ENCODE results near the gene CDR2L.
"Not testable (repeated sequence)": the region's sequence is repeated elsewhere in the genome, so short reads cannot be mapped to it uniquely, and the experiment has no call there.

The CDR2L gene

DNA sequence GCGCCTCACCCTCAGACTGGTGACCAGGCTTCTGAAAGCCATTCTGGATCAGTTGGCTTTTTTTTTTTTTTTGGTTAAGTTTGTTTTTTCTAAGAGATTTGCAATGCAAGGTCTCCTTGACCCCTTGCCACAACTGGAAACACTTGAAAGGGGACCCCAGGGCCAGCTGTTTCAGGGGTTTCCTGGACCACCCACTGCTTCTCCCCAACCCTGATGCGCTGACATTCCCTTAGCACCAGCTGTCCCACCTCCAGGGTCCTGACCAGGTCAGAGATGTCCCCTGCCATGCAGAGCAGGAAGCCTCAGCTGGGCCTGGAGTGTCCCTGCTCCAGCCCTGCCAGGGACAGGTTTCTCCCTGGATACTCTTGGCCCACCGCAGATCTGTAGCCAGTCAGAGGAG, 16.9 kb downstream of the CDR2L start:
- TF ChIP-seq, protein P1, sequence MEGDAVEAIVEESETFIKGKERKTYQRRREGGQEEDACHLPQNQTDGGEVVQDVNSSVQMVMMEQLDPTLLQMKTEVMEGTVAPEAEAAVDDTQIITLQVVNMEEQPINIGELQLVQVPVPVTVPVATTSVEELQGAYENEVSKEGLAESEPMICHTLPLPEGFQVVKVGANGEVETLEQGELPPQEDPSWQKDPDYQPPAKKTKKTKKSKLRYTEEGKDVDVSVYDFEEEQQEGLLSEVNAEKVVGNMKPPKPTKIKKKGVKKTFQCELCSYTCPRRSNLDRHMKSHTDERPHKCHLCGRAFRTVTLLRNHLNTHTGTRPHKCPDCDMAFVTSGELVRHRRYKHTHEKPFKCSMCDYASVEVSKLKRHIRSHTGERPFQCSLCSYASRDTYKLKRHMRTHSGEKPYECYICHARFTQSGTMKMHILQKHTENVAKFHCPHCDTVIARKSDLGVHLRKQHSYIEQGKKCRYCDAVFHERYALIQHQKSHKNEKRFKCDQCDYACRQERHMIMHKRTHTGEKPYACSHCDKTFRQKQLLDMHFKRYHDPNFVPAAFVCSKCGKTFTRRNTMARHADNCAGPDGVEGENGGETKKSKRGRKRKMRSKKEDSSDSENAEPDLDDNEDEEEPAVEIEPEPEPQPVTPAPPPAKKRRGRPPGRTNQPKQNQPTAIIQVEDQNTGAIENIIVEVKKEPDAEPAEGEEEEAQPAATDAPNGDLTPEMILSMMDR (IDR thresholded peaks at IDR 0.05; ENCODE audit: control insufficient read depth, extremely low read depth, insufficient read depth), result no peak
- H3K4me3 ChIP-seq (ENCODE audit: low read depth, low read length), result no peak overlapping the region
- DNase-seq (ENCODE audit: low read depth), result no peak

DNA sequence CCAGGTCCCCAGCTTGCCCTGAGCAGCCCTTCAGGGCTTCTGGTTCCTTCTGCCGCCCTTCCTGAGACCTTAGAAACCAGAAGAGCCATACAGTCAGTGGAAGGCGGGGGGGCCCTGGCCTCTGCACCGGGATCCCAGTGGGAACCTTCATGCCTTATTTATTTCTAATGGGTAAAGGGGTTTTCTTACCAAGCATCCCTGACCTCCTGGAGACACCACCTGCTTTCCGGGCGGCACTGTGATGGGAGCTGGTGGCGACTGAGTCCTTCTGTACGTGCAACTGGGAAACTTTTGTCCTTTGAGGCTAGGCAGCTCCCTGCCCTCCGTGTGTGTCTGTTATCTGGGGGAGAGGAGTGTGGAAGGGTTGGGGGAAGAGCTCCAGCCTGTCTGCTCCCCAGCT, 17.9 kb downstream of the CDR2L start:
- TF ChIP-seq, protein P1 (IDR thresholded peaks at IDR 0.05; ENCODE audit: control insufficient read depth, extremely low read depth, insufficient read depth), result no peak
- no peak overlapping the region for H3K4me3 ChIP-seq (ENCODE audit: low read depth, low read length)
- DNase-seq (ENCODE audit: low read depth), result no peak

DNA sequence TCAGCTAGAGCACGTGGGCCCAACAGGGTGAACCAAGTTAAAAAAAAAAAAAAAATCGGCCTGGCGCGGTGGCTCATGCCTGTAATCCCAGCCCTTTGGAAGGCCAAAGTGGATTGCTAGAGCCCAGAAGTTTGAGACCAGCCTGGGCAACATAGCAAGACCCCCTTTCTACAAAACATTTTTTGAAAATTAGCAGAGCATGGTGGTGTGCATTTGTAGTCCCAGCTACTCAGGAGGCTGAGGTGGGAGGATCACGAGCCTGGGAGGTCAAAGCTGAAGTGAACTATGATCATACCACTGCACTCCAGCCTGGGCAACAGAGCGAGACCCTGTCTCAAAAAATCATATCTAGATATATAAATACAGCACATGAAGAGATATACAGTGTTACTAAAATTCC, 18.7 kb downstream of the CDR2L start:
- not testable (repeated sequence) for DNase-seq (ENCODE audit: low read depth); H3K4me3 ChIP-seq (ENCODE audit: low read depth, low read length)

DNA sequence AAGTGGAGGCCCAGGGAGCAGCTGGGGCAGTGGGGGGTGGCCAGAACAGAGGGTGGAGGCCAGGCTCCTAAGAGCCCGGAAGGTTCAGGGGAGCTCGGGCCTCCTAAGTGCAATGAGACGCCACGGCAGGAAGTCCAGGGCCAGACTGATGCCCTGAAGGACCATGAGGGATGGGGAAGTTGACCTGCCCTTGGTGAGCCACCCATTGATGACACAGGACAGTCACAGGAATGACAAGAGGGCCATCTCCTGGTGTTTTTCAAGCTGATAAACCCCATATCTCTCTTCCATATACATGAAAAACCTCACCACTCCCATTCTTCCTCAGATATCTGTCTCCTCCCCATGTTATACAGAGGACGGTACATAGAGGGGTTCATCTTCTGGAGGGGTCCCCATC, 19.2 kb downstream of the CDR2L start:
- DNase-seq (ENCODE audit: low read depth), result no peak
- TF ChIP-seq, protein P1 (IDR thresholded peaks at IDR 0.05; ENCODE audit: control insufficient read depth, extremely low read depth, insufficient read depth), result no peak
- no peak overlapping the region for H3K4me3 ChIP-seq (ENCODE audit: low read depth, low read length)

DNA sequence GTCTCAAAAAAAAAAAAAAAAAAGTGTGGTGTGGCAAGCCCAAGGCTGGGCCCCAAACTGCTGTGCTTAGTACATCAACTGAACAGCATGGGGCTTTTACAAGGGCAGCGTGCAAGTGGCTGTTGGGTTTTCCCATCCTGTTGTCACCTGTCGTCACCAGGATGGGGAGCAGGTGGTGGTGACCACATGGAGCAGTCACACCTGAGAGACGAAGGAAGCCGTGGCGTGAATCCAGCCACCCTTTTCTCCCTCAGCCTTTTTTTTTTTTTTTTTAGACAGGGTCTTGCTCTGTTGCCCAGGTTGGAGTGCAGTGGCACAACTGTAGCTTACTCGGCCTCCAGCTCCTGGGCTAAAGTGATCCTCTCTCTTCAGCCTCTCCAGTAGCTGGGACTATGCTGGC, 20.9 kb downstream of the CDR2L start:
- H3K4me3 ChIP-seq (ENCODE audit: low read depth, low read length), result no peak overlapping the region
- DNase-seq (ENCODE audit: low read depth), result no peak
- TF ChIP-seq, protein P1 (IDR thresholded peaks at IDR 0.05; ENCODE audit: control insufficient read depth, extremely low read depth, insufficient read depth), result no peak

DNA sequence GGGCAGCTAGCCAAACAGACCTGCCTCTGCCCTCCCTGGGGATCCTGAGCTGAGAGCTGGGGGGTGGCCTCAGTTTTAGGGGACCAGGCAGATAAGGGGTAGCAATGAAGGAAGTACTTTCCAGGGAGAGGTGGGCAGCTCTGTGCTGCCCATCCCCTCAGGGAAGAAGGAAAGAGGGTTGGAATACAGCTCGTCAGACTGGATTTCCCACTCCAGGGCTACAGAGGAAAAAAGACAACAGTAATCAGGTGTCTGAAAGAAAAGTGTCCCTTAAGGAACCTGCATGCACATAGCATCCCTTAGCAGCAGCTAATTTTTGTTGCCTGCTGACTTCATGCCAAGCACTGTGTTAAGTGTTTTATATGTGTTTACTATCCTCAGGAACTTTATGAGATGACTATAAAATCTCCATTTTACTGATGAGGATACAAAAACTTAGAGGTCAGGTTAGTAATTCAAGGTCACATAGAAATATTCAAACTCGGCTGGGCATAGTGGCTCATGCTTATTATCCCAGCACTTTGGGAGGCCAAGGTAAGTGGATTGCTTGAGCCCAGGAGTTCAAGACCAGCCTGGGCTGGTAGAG, 21.8 kb downstream of the CDR2L start:
- H3K4me3 ChIP-seq (ENCODE audit: low read depth, low read length), result no peak overlapping the region
- TF ChIP-seq, protein P1 (IDR thresholded peaks at IDR 0.05; ENCODE audit: control insufficient read depth, extremely low read depth, insufficient read depth), result no peak
- DNase-seq (ENCODE audit: low read depth), result peak; percentile 95

DNA sequence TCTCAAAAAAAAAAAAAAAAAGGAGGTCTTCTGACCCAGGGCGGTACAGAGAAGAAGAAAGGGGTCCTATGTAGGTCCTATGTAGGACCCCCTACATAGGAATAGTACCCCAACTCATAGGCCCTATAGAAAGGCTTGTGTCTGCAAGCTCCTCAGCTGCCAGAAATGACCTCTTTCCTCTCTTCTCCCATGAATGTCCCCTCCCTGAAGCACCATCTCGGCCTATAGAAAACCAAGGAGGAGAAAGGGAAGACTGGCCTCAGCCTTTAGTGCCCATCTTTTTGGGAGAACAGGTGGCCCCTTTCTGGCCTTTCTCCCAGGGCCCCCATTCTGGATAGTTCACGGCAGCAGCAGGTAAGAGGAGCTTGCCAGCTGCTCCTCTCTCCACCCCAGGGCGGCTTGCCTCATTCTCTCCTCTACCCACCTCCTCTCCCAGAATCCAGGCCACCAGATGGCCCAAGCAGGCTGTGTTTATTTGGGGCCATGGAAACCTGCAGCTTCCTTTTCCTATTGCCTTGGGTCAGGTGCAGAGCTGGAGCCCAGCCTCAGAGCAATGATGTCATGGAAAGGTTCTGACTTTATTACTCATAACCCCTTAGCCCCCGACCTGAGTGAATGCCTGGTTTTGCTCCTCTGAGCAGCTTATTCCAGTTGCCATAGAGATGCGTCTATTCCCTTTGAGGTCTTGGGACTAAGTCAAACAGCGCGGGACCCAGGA, 23.4 kb downstream of the CDR2L start:
- H3K4me3 ChIP-seq (ENCODE audit: low read depth, low read length), result no peak overlapping the region
- DNase-seq (ENCODE audit: low read depth), result peak; percentile 51

More for the DNA sequence above, 23.4 kb downstream of the CDR2L start:
- TF ChIP-seq, protein P1 (IDR thresholded peaks at IDR 0.05; ENCODE audit: control insufficient read depth, extremely low read depth, insufficient read depth), result peak; percentile 16; the same call in 1 of the 2 replicates
